ENCODE results near the gene AKAP13. TPM values are rescaled to one million over a fixed set of nuclear protein-coding genes. Genes with fewer than 3 reads are reported as not detected.
A peak's percentile ranks its signal among the peaks of the same experiment; 100 is the strongest.

AKAP13 gene
- polyA plus RNA-seq, 3 donors = 47.9 to 99.7 (median 92.6) TPM

GRCh38 chr15:85563731-85564130 is 183.3 kb downstream of the AKAP13 start:
- peak overlapping the region in 1 of 2 donors; percentile 50 for H3K27ac ChIP-seq (ENCODE audit: low read depth in 1 of 2, low read length in 2 of 2)
- peaks cover 56% of the 10 kb centered on the region for H3K4me1 Mint-ChIP-seq
- intact Hi-C loops (cut with micrococcal nuclease) = no loop called here

GRCh38 chr15:85564686-85565085 is 184.3 kb downstream of the AKAP13 start:
- Histone ChIP-seq H3K4me1 (ENCODE audit: control insufficient read depth in 1 of 2, insufficient read depth in 2 of 2, low read length in 2 of 2) (peaks cover 42 to 52% of the 10 kb centered on the region in 2 donors), H3K36me3 (replicated peaks in 1 of 2; ENCODE audit: control insufficient read depth in 1 of 2, insufficient read depth in 2 of 2, low read length in 2 of 2) (peaks cover 4 to 34% of the 10 kb centered on the region in 2 donors), H3K79me2 (ENCODE audit: insufficient read depth, low read length) (peaks cover 100% of the 10 kb centered on the region), H2AFZ (ENCODE audit: insufficient read depth, low read depth, low read length, poor library complexity, severe bottlenecking) (no peak overlapping the region), H3K4me3 (replicated peaks in 1 of 3; ENCODE audit: low read depth in 2 of 3, low read length in 3 of 3) (no peak overlapping the region), H3K9me3 (replicated peaks in 1 of 2; ENCODE audit: control insufficient read depth in 1 of 2, insufficient read depth in 1 of 2, low read length in 2 of 2) (no peaks in the 10 kb centered on the region), H3K4me2 (replicated peaks; ENCODE audit: extremely low read depth, low read length, poor library complexity, severe bottlenecking) (no peak overlapping the region), H3K27me3 (ENCODE audit: control insufficient read depth in 2 of 2, insufficient read depth in 2 of 2, low read length in 2 of 2) (no peaks in the 10 kb centered on the region), H3K27ac (ENCODE audit: low read depth in 1 of 2, low read length in 2 of 2) (peak overlapping the region in 1 of 2 donors; percentile 55), H4K20me1 (ENCODE audit: insufficient read depth, low read length) (peaks cover 99% of the 10 kb centered on the region), H3K9ac (ENCODE audit: insufficient read depth, low read length, poor library complexity, severe bottlenecking) (no peak overlapping the region)
- no peak for DNase-seq
- Mint-ChIP-seq H3K9me3 (no peaks in the 10 kb centered on the region), H3K4me3 (no peak overlapping the region), H3K27ac (peak overlapping the region; percentile 0 to 76 (median 67)), H3K27me3 (ENCODE audit: low read depth in 3 of 3) (peaks cover 0 to 2% (median 0%) of the 10 kb centered on the region in 3 donors), H3K4me1 (peaks cover 52% of the 10 kb centered on the region), H3K36me3 (peaks cover 26 to 48% of the 10 kb centered on the region in 2 donors)
- WGBS (ENCODE audit: insufficient coverage) = no CpG with 5 or more reads among the region's 2 CpGs
- TF ChIP-seq, protein P1, sequence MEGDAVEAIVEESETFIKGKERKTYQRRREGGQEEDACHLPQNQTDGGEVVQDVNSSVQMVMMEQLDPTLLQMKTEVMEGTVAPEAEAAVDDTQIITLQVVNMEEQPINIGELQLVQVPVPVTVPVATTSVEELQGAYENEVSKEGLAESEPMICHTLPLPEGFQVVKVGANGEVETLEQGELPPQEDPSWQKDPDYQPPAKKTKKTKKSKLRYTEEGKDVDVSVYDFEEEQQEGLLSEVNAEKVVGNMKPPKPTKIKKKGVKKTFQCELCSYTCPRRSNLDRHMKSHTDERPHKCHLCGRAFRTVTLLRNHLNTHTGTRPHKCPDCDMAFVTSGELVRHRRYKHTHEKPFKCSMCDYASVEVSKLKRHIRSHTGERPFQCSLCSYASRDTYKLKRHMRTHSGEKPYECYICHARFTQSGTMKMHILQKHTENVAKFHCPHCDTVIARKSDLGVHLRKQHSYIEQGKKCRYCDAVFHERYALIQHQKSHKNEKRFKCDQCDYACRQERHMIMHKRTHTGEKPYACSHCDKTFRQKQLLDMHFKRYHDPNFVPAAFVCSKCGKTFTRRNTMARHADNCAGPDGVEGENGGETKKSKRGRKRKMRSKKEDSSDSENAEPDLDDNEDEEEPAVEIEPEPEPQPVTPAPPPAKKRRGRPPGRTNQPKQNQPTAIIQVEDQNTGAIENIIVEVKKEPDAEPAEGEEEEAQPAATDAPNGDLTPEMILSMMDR (IDR thresholded peaks at IDR 0.05) = no peak
- intact Hi-C loops (cut with micrococcal nuclease) = no loop called here

More at GRCh38 chr15:85563731-85564130, 183.3 kb downstream of the AKAP13 start:
- no peak overlapping the region for H3K9ac ChIP-seq (ENCODE audit: insufficient read depth, low read length, poor library complexity, severe bottlenecking)
- Mint-ChIP-seq H3K4me3 (no peak overlapping the region), H3K27me3 (ENCODE audit: low read depth in 3 of 3) (peaks cover 0 to 2% (median 0%) of the 10 kb centered on the region in 3 donors), H3K27ac (peak overlapping the region in 4 of 7 donors; percentile 70 to 86 (median 79)), H3K9me3 (no peaks in the 10 kb centered on the region), H3K36me3 (peaks cover 31 to 56% of the 10 kb centered on the region in 2 donors)
- peaks cover 4 to 41% of the 10 kb centered on the region in 2 donors for H3K36me3 ChIP-seq (replicated peaks in 1 of 2; ENCODE audit: control insufficient read depth in 1 of 2, insufficient read depth in 2 of 2, low read length in 2 of 2)
- peaks cover 100% of the 10 kb centered on the region for H3K79me2 ChIP-seq (ENCODE audit: insufficient read depth, low read length)
- no peak overlapping the region for H3K4me3 ChIP-seq (replicated peaks in 1 of 3; ENCODE audit: low read depth in 2 of 3, low read length in 3 of 3)
- no peak overlapping the region for H3K4me2 ChIP-seq (replicated peaks; ENCODE audit: extremely low read depth, low read length, poor library complexity, severe bottlenecking)
- no peak overlapping the region for H2AFZ ChIP-seq (ENCODE audit: insufficient read depth, low read depth, low read length, poor library complexity, severe bottlenecking)
- TF ChIP-seq, protein P1 (IDR thresholded peaks at IDR 0.05) = no peak
- DNase-seq = no peak
- no peaks in the 10 kb centered on the region for H3K27me3 ChIP-seq (ENCODE audit: control insufficient read depth in 2 of 2, insufficient read depth in 2 of 2, low read length in 2 of 2)
- WGBS (ENCODE audit: insufficient coverage) = no CpG with 5 or more reads among the region's 1 CpG
- H3K4me1 ChIP-seq (ENCODE audit: control insufficient read depth in 1 of 2, insufficient read depth in 2 of 2, low read length in 2 of 2) = peaks cover 44 to 52% of the 10 kb centered on the region in 2 donors
- no peaks in the 10 kb centered on the region for H3K9me3 ChIP-seq (replicated peaks in 1 of 2; ENCODE audit: control insufficient read depth in 1 of 2, insufficient read depth in 1 of 2, low read length in 2 of 2)
- H4K20me1 ChIP-seq (ENCODE audit: insufficient read depth, low read length) = peaks cover 99% of the 10 kb centered on the region
